HepG2 (cell line): ENCODE measurements around the gene LHFPL2. TPM values are rescaled to one million over a fixed set of nuclear protein-coding genes. Genes with fewer than 3 reads are reported as not detected.
A peak's percentile ranks its signal among the peaks of the same experiment; 100 is the strongest.

Experiments
- ATAC-seq: fragments of 200-7000 bp; cut with Tn5 transposase; 3 replicates; pipeline ENCODE4 v1.9.1; 2020; ENCODE audit warnings: mild to moderate bottlenecking, moderate library complexity
- BruUV-seq: library from RNA; stranded (reverse); fragments of 400-500 nt; replicated peaks from 2 replicates; lab custom pipeline; 2021; lab: Mats Ljungman, UMichigan
- CTCF ChIA-PET: fragments of 300-600 bp; formaldehyde crosslinking; extraction: SDS; loops from one replicate; lab custom pipeline; 2021; ENCODE audit warnings: low total read pairs, inconsistent platforms, low intra/inter-chr PET ratio; lab: Yijun Ruan, JAX
- POLR2A ChIA-PET: fragments of 350-600 bp; sonication (Branson Sonifier 250); formaldehyde crosslinking; loops from one replicate; lab custom pipeline; 2020; ENCODE audit warnings: antibody characterized with exemption, inconsistent platforms; lab: Yijun Ruan, JAX
- DNase-seq: peaks from one replicate; pipeline ENCODE4 v3.0.0-alpha.2; 2015; ENCODE audit warnings: low spot score
- FAIRE-seq: peaks from 3 replicates; lab custom pipeline; 2011; peaks lifted over from hg19 to GRCh38; lab: Jason Lieb, UNC
- H2AFZ ChIP-seq: one replicate; pipeline ENCODE4 v1.6.1; 2011; ENCODE audit warnings: low read length, inconsistent platforms
- H3K27ac ChIP-seq: fragments of 300-600 bp; 3 replicates; pipeline ENCODE4 v1.8.0; 2011; ENCODE audit warnings: mixed run types, mild to moderate bottlenecking, mixed read lengths, low read length, inconsistent platforms; ENCODE audit not compliant: insufficient read depth; ENCODE audit errors: extremely low read length
- H3K27me3 ChIP-seq, 2 experiments: fragments of 200-600 bp in 1 of 2; 2 replicates in 1 of 2; 3 replicates in 1 of 2; pipeline versions ENCODE4 v1.6.0 to v1.8.0; 2011; ENCODE audit warnings: low read length in 2 of 2, mild to moderate bottlenecking in 2 of 2, moderate library complexity in 2 of 2, inconsistent platforms in 1 of 2; ENCODE audit not compliant: insufficient read depth in 2 of 2, control insufficient read depth in 1 of 2
- H3K36me3 ChIP-seq, 2 experiments: fragments of 200-600 bp in 1 of 2; replicated peaks in 1 of 2; 2 replicates in 1 of 2; 3 replicates in 1 of 2; pipeline versions ENCODE4 v1.5.1 to v1.8.0; 2011; ENCODE audit warnings: low read length in 2 of 2, inconsistent platforms in 1 of 2; ENCODE audit not compliant: insufficient read depth in 2 of 2, control insufficient read depth in 1 of 2
- H3K4me1 ChIP-seq: 2 replicates; pipeline ENCODE4 v1.5.1; 2012; ENCODE audit warnings: low read length, inconsistent platforms; ENCODE audit not compliant: insufficient read depth
- H3K4me2 ChIP-seq: 2 replicates; pipeline ENCODE4 v1.6.0; 2011; ENCODE audit warnings: low read depth, low read length, inconsistent platforms
- H3K4me3 ChIP-seq, 3 experiments: fragments of 200-600 bp in 1 of 3; sonication (generic), shearing (Covaris generic) in 1 of 3; replicated peaks in 1 of 3; 2 replicates each; pipeline ENCODE4 v1.5.1; 2011 to 2016; ENCODE audit warnings: low read length in 3 of 3, inconsistent platforms in 2 of 3, low read depth in 2 of 3, mild to moderate bottlenecking in 2 of 3, control low read depth in 1 of 3, mixed read lengths in 1 of 3; ENCODE audit not compliant: insufficient read depth in 1 of 3
- H3K79me2 ChIP-seq: one replicate; pipeline ENCODE4 v1.6.1; 2011; ENCODE audit warnings: low read length, inconsistent platforms; ENCODE audit not compliant: insufficient read depth
- H3K9ac ChIP-seq: 2 replicates; pipeline ENCODE4 v1.6.0; 2011; ENCODE audit warnings: mild to moderate bottlenecking, low read depth, low read length, inconsistent platforms; ENCODE audit not compliant: insufficient read depth
- H3K9me3 ChIP-seq: 2 replicates; pipeline ENCODE4 v1.5.1; 2012; ENCODE audit warnings: mild to moderate bottlenecking, low read length
- H4K20me1 ChIP-seq: 2 replicates; pipeline ENCODE4 v1.6.0; 2011; ENCODE audit warnings: inconsistent platforms, mild to moderate bottlenecking, low read length, moderate library complexity; ENCODE audit not compliant: insufficient read depth
- FUBP1 ChIP-seq: sonication (generic); formaldehyde crosslinking; IDR thresholded peaks from 2 replicates; pipeline ENCODE4 v1.5.1; 2020; ENCODE audit warnings: missing genetic modification reagents, mild to moderate bottlenecking, borderline replicate concordance
- KDM1A ChIP-seq: IDR thresholded peaks from 2 replicates; pipeline ENCODE4 v1.6.1; 2016; ENCODE audit warnings: missing compliant biosample characterization
- LRRFIP1 ChIP-seq: sonication (generic); formaldehyde crosslinking; conservative IDR thresholded peaks from 2 replicates; pipeline ENCODE4 v1.4.0; 2020; ENCODE audit warnings: missing genetic modification reagents
- MED1 ChIP-seq: sonication (generic); formaldehyde crosslinking; IDR thresholded peaks from 2 replicates; pipeline ENCODE4 v1.4.0; 2020; ENCODE audit warnings: missing genetic modification reagents
- TEAD3 ChIP-seq: optimal IDR thresholded peaks from 2 replicates; pipeline ENCODE3; 2016; ENCODE audit warnings: borderline replicate concordance
- ZBTB26 ChIP-seq: IDR thresholded peaks from 2 replicates; pipeline ENCODE4 v1.6.1; 2016; ENCODE audit warnings: missing compliant biosample characterization, missing genetic modification reagents, borderline replicate concordance
- ZNF138 ChIP-seq: sonication (generic); formaldehyde crosslinking; IDR thresholded peaks from 2 replicates; pipeline ENCODE4 v1.5.0; 2020; ENCODE audit warnings: mild to moderate bottlenecking, low read depth, missing genetic modification reagents
- ZNF276 ChIP-seq: sonication (generic); formaldehyde crosslinking; IDR thresholded peaks from 2 replicates; pipeline ENCODE4 v1.4.0; 2020; ENCODE audit warnings: mild to moderate bottlenecking, low read depth, missing genetic modification reagents
- ZNF484 ChIP-seq: sonication (generic); formaldehyde crosslinking; IDR thresholded peaks from 2 replicates; pipeline ENCODE4 v1.5.1; 2020; ENCODE audit warnings: mild to moderate bottlenecking, low read depth, missing genetic modification reagents, borderline replicate concordance
- ZNF607 ChIP-seq: sonication (generic); formaldehyde crosslinking; IDR thresholded peaks from 2 replicates; pipeline ENCODE4 v1.5.1; 2020; ENCODE audit warnings: missing genetic modification reagents, mild to moderate bottlenecking, borderline replicate concordance
- ZNF644 ChIP-seq: IDR thresholded peaks from 2 replicates; pipeline ENCODE4 v1.6.1; 2016; ENCODE audit warnings: low read depth
- ZNF724P ChIP-seq: sonication (generic); formaldehyde crosslinking; IDR thresholded peaks from 2 replicates; pipeline ENCODE4 v1.8.0; 2022; ENCODE audit warnings: missing genetic modification reagents, borderline replicate concordance
- ZNF749 ChIP-seq: sonication (generic); formaldehyde crosslinking; IDR thresholded peaks from 2 replicates; pipeline ENCODE4 v1.8.0; 2022; ENCODE audit warnings: mild to moderate bottlenecking, missing genetic modification reagents, moderate library complexity, borderline replicate concordance
- WGBS: methylation state at CpG from one replicate; pipeline ENCODE4 v1.1.6; 2017; ENCODE audit warnings: low lambda C conversion rate; 5-methylcytosine and 5-hydroxymethylcytosine counted together
- in situ Hi-C: cut with HindIII; loops from 2 replicates; pipeline ENCODE4 v1.10.0; 2017; ENCODE audit warnings: low pct_unique_long_range_greater_than_20kb; ENCODE audit not compliant: extremely low pct_ligation_motif_present
- intact Hi-C: fragments of 100-400 bp; cut with micrococcal nuclease; formaldehyde crosslinking; loops from one replicate; pipeline ENCODE4 v1.10.0; 2022; ENCODE audit not compliant: unreplicated experiment
- polyA plus RNA-seq, 8 experiments: library from polyadenylated mRNA; depleted of rRNA in 3 of 8; stranded (reverse) in 7 of 8; unstranded in 1 of 8; fragments of >200 nt; fragmentation: Illumina TruSeq in 4 of 8; extraction: Trizol in 4 of 8; gene quantifications; 2 replicates each; pipeline versions ENCODE4 v1.2.1 to v1.2.3, GENCODE V29; 2011 to 2016; ENCODE audit warnings: low read depth in 4 of 8, missing spikeins in 1 of 8, mixed read lengths in 1 of 8; ENCODE audit not compliant: insufficient read depth in 1 of 8
- total RNA-seq, 5 experiments: library from RNA; depleted of rRNA; stranded (reverse); fragments of >200 nt; fragmentation: Illumina TruSeq; extraction: Trizol; gene quantifications; 2 replicates each; pipeline ENCODE4 v1.2.3, GENCODE V29; 2016; ENCODE audit warnings: low read depth in 1 of 5

The LHFPL2 gene
- total and polyA plus RNA-seq, 2 of the 13 experiments (the other 11 are each of a cell fraction or from before 2014, with no cell fraction given), result 6.0 to 20.0 TPM

- TF ChIP-seq ZNF138 (CRISPR knock-in tag) (no peak), ZNF484 (CRISPR knock-in tag) (no peak)
These were observed 24.5 kb downstream of the LHFPL2 start (continued) for GRCh38 chr5:78624011-78624541.

GRCh38 chr5:78622302-78622971 is 26.1 kb downstream of the LHFPL2 start:
- Histone ChIP-seq H3K79me2 (peaks cover 24% of the 10 kb centered on the region), H3K4me3 (no peak overlapping the region), H3K9me3 (no peaks in the 10 kb centered on the region), H4K20me1 (no peaks in the 10 kb centered on the region), H3K9ac (no peak overlapping the region), H2AFZ (no peak overlapping the region), H3K36me3 (peaks cover 11 to 29% of the 10 kb centered on the region in 2 experiments), H3K4me2 (no peak overlapping the region), H3K4me1 (peaks cover 46% of the 10 kb centered on the region), H3K27ac (no peak overlapping the region), H3K27me3 (no peaks in the 10 kb centered on the region)
- ChIA-PET POLR2A (interaction anchor here (1.1 kb wide), 1 partner anchor 18 kb away, joined by 3 read pairs; no protein-coding TSS in a partner anchor), CTCF (no interaction called here)
- 81% methylated on average over 3 of the region's 3 CpGs for WGBS
- in situ Hi-C loops, result no loop called here
- BruUV-seq, result no TSS peak
- ATAC-seq (peak; percentile 58), FAIRE-seq (no peak), DNase-seq (no peak)
- intact Hi-C loops, result loop anchor here (5.0 kb wide), 2 partner anchors 65 to 85 kb away; no protein-coding TSS in a partner anchor
- TF ChIP-seq MED1 (CRISPR knock-in tag) (no peak), KDM1A (CRISPR knock-in tag) (0 out of 2 replicates have a peak, but pooled peaks have one; percentile 13), LRRFIP1 (no peak), ZNF724P (CRISPR knock-in tag) (no peak), TEAD3 (CRISPR knock-in tag) (peak; percentile 15), ZBTB26 (peak; percentile 86; the same call in 1 of the 2 replicates), ZNF276 (no peak), ZNF607 (CRISPR knock-in tag) (no peak), ZNF644 (no peak), ZNF749 (CRISPR knock-in tag) (no peak), FUBP1 (CRISPR knock-in tag) (no peak)
